GM12878 (cell line): Measurements from ENCODE around the gene B3GAT1.

Experiments
- ASH2L ChIP-seq: fragments of 300-600, 200-600 bp; sonication (generic); IDR thresholded peaks from 2 replicates; pipeline ENCODE4 v1.6.1; 2017; ENCODE audit warnings: low read depth, mild to moderate bottlenecking, borderline replicate concordance
- CBX5 ChIP-seq: sonication (generic); IDR thresholded peaks from 2 replicates; pipeline ENCODE4 v1.6.1; 2016; ENCODE audit warnings: low read depth, moderate library complexity, mild to moderate bottlenecking, inconsistent platforms
- CREB1 ChIP-seq: IDR thresholded peaks from 2 replicates; pipeline ENCODE4 v1.6.1; 2012; ENCODE audit warnings: low read depth, mild to moderate bottlenecking, inconsistent platforms
- EZH2 ChIP-seq: IDR thresholded peaks from 2 replicates; pipeline ENCODE4 v1.6.1; 2012; ENCODE audit warnings: low read depth, mild to moderate bottlenecking, control low read depth, inconsistent platforms, low read length, borderline replicate concordance; ENCODE audit not compliant: control insufficient read depth
- MYC ChIP-seq: IDR thresholded peaks from 2 replicates; pipeline ENCODE4 v1.6.1; 2011; ENCODE audit warnings: mild to moderate bottlenecking, low read length, moderate library complexity, inconsistent platforms; ENCODE audit not compliant: insufficient read depth, insufficient replicate concordance, insufficient read length, severe bottlenecking
- NRF1 ChIP-seq: conservative IDR thresholded peaks from 2 replicates; pipeline ENCODE4 v1.6.1; 2011; ENCODE audit warnings: mild to moderate bottlenecking, low read depth, low read length, improper control_type of control experiment
- POLR2A ChIP-seq: IDR thresholded peaks from 2 replicates; pipeline ENCODE4 v1.6.1; 2011; ENCODE audit warnings: low read depth, mild to moderate bottlenecking, low read length
- SPI1 ChIP-seq: IDR thresholded peaks from 2 replicates; pipeline ENCODE4 v1.6.1; 2011; ENCODE audit warnings: low read depth, mild to moderate bottlenecking, low read length, moderate library complexity, borderline replicate concordance; ENCODE audit not compliant: insufficient read depth
- TARDBP ChIP-seq: IDR thresholded peaks from 2 replicates; pipeline ENCODE4 v1.6.1; 2016; ENCODE audit warnings: borderline replicate concordance
- TBL1XR1 ChIP-seq: IDR thresholded peaks from 2 replicates; pipeline ENCODE4 v1.6.1; 2012; ENCODE audit warnings: low read depth, low read length, improper control_type of control experiment
- ZNF207 ChIP-seq: fragments of 450-650 bp; IDR thresholded peaks from 2 replicates; pipeline ENCODE4 v1.6.1; 2014; ENCODE audit warnings: antibody characterized with exemption, mild to moderate bottlenecking, borderline replicate concordance
- TF ChIP-seq, protein P1 (sequence below): IDR thresholded peaks from 2 replicates; pipeline ENCODE4 v1.6.1; 2012; ENCODE audit warnings: low read length, inconsistent platforms
- TF ChIP-seq, protein P2 (sequence below), 3 experiments: IDR thresholded peaks in 2 of 3; conservative IDR thresholded peaks in 1 of 3; 2 replicates each; pipeline ENCODE4 v1.5.1; 2011; ENCODE audit warnings: low read depth in 3 of 3, low read length in 3 of 3, mild to moderate bottlenecking in 3 of 3, control low read depth in 2 of 3, moderate library complexity in 2 of 3, inconsistent platforms in 1 of 3, mixed read lengths in 1 of 3; ENCODE audit not compliant: control insufficient read depth in 2 of 3, insufficient read depth in 1 of 3; ENCODE audit errors: extremely low read depth in 1 of 3
- TF ChIP-seq, protein P3 (sequence below): fragments of 450-650 bp; IDR thresholded peaks from 2 replicates; pipeline ENCODE4 v1.6.1; 2017; ENCODE audit warnings: borderline replicate concordance

DNA sequence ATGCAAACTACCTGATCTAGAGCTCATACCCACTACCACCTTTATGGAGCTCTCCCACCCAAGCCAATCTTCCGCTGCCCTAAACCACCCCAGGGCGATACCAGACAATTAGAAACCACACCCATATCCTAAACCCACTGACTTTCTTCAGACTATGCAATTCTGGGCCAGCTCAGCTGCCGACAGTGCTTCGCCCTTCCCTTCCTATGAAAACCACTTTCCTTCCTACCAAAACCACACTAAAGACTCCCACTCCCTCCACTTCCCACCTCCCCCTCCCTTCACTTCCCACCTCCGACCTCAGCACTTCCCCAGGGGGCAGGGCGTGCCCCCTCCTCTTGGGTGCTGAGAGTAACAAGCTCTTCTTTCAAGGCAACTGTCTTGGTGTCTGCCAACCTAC lies 25.1 kb downstream of the B3GAT1 start:
- TF ChIP-seq TARDBP (no peak), POLR2A (no peak), CREB1 (no peak), EZH2 (no peak), ASH2L (no peak), NRF1 (no peak), SPI1 (no peak), CBX5 (no peak), MYC (no peak), ZNF207 (no peak), TBL1XR1 (no peak)
- TF ChIP-seq, protein P1, sequence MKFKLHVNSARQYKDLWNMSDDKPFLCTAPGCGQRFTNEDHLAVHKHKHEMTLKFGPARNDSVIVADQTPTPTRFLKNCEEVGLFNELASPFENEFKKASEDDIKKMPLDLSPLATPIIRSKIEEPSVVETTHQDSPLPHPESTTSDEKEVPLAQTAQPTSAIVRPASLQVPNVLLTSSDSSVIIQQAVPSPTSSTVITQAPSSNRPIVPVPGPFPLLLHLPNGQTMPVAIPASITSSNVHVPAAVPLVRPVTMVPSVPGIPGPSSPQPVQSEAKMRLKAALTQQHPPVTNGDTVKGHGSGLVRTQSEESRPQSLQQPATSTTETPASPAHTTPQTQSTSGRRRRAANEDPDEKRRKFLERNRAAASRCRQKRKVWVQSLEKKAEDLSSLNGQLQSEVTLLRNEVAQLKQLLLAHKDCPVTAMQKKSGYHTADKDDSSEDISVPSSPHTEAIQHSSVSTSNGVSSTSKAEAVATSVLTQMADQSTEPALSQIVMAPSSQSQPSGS, result no peak
- TF ChIP-seq, protein P2, sequence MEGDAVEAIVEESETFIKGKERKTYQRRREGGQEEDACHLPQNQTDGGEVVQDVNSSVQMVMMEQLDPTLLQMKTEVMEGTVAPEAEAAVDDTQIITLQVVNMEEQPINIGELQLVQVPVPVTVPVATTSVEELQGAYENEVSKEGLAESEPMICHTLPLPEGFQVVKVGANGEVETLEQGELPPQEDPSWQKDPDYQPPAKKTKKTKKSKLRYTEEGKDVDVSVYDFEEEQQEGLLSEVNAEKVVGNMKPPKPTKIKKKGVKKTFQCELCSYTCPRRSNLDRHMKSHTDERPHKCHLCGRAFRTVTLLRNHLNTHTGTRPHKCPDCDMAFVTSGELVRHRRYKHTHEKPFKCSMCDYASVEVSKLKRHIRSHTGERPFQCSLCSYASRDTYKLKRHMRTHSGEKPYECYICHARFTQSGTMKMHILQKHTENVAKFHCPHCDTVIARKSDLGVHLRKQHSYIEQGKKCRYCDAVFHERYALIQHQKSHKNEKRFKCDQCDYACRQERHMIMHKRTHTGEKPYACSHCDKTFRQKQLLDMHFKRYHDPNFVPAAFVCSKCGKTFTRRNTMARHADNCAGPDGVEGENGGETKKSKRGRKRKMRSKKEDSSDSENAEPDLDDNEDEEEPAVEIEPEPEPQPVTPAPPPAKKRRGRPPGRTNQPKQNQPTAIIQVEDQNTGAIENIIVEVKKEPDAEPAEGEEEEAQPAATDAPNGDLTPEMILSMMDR (IDR thresholded peaks at IDR 0.05 in 2 of 3, conservative IDR thresholded peaks at IDR 0.05 in 1 of 3; ENCODE audit: control insufficient read depth in 2 of 3, extremely low read depth in 1 of 3, insufficient read depth in 1 of 3, low read depth in 3 of 3, low read length in 3 of 3), result no peak
- TF ChIP-seq, protein P3, sequence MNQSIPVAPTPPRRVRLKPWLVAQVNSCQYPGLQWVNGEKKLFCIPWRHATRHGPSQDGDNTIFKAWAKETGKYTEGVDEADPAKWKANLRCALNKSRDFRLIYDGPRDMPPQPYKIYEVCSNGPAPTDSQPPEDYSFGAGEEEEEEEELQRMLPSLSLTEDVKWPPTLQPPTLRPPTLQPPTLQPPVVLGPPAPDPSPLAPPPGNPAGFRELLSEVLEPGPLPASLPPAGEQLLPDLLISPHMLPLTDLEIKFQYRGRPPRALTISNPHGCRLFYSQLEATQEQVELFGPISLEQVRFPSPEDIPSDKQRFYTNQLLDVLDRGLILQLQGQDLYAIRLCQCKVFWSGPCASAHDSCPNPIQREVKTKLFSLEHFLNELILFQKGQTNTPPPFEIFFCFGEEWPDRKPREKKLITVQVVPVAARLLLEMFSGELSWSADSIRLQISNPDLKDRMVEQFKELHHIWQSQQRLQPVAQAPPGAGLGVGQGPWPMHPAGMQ, result no peak
